Measurements from ENCODE around the gene SAPCD1.

SAPCD1 gene

DNA sequence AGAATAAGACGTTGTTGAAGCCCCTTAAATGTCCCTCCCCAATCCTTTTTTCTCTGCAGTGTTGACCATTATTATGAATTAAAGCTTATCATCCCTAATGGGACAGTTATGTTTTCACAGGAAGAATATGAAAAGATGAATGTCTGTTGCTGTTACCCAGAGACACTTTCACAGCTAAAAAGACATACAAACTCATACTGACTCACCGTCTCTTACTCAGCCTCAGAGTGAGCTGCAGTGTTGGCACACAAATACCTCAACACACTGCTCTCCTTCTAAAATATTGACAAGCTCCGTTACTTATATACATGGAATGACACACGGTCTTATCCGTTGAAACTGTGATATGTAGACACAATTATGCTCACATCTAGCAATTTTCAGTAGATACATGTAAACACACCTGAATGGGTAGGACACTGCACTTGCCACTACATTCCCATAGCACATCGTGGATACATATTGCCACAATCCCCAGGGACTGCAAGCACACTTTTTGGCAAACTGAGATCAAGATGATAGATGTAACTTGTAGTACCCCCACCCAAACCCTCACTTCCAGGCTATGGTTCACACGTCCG, 9.6 kb upstream of the SAPCD1 start:
- no peak for DNase-seq (ENCODE audit: low read depth)

DNA sequence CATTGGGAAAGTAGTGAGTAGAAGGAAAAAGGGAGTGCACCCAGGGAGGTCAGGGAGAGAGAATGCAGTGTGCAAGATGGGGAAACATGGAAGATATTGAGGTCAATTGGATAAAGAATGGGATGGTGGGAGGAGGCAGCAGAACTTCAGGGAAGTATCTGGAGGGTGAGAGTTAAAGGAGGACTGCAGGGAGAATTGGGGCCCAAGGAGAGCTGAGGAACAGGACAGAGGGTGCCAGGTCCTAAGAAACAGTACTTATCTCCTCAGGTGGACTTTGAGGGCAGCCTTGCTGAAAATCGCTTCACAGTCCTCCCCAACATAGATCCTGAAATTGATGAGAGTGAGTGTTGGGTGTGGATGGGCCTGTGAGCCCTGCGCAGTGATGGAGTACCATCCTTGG, 4.2 kb upstream of the SAPCD1 start:
- no peak for DNase-seq (ENCODE audit: low read depth)

DNA sequence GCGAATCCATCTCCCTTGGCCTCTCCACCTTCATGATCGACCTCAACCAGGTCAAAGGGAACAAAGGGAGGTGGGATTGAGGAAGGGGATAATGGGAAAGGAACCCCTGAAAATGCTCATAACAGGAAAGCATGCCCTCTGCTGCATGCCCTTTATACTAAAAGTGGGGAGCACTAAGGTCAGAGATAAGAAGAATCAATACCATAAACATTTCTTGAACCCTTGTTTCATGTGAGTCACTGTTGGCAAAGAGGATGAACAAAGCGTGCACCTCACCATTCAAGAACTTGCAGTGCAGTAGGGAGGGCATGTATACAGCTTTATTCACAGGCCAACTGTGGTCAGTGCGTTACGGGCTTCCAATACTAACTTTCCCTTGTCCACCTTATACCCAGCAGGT, 1.7 kb upstream of the SAPCD1 start:
- no peak for DNase-seq (ENCODE audit: low read depth)

DNA sequence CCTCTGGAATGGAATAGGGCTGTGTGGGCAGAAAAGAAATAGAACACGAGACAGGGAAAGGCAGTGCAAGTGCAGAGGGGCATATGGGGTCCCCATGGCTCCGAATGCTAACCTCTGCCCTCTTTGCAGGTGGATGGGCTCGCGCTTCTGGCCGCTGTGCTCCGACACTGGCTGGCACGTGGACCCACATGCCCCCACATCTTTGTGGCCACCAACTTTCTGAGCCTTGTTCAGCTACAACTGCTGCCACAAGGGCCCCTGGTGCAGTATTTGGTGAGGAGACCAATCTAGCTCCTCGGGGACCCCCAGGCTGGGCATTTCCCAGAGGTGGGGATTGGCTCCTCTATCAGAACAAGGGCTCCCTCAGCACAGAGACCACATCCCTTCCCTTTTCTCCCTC, 1.1 kb upstream of the SAPCD1 start:
- no peak for DNase-seq (ENCODE audit: low read depth)

DNA sequence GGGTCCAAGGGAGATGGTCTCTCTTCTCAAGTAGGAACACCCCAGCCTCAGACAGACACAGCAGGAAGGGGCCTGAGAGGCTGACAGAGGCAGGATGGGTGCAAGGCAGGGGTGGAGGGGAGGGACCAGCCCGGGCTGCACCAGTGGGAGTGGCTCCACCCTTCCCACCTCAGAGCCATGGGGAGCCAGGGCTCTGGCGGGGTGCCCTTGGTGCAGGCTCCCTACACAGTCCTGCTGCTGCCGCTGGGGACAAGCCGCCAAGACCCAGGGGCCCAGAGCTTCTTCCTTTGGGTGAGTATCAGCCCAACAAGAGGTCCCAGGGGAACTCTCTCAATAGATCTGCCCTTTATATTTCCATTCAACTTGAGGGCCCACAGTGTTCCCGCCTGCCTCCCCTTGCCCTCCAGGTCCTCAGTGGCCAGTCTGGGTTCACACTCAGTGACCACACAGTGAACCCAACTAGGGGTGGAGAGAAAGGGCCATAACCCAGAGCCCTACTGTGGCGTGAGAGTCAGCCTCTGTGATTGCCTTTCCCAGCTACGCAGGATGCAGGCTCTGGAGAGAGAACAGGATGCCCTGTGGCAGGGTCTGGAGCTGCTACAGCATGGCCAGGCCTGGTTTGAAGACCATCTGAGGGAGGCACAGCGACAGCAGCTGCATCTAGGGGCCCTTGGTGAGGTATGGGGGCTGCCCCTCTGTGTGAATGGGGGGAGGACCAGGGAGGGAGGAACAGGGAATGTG, 592 bp downstream of the SAPCD1 start:
- DNase-seq (ENCODE audit: low read depth): no peak

DNA sequence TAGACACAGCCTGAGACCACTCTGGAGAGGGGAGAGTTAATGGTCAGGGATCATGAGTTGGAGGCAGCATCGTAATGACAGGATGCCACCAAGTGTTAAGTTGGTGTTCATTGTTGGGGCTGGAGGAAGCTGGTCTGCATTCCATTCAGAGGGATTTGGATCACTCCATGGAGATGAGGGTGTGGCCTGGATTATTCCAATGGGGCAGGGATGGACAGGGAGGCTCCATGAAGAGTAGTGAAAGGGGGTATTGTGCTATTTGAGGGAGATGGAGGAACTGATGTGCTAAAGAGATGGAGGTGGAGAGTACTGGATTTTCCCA, 1.1 kb downstream of the SAPCD1 start:
- DNase-seq (ENCODE audit: low read depth): no peak

DNA sequence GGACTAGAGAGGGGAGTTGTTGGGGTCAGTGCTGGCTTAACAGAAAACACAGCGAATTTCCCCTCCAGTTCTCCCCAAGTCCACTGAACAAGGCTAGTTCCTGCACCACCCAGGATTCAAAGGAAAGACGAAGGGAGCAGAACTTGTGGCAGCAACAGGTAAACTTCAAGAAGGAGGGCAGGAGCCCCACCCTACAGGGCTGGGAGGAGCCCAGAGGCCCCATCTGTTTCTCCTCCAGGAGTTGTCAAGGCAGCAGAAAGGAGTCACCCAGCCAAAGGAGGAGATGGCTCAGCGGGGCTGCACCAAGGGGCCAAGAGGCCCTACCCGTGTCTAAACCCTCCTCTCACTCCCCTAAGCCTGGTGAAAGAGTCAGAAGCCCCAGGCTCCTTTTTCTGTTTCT, 1.7 kb downstream of the SAPCD1 start:
- no peak for DNase-seq (ENCODE audit: low read depth)

DNA sequence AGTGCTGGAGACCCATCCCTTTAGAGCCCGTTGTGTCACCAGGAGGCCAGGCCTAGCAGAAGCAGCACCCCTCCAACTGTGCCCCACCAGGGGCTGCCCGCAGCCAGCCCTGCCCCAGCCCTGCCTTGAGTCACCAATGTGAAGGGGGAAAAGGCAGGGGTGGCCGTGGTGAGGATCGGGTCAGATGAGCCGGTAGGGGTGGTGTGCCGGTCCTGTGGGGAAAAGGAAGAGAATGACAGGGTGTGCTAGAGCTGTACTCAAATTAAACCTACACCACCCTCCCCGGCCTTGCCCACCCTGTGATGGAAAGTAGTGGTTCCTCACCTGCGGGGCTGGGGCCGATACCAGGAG, 3.1 kb downstream of the SAPCD1 start:
- no peak for DNase-seq (ENCODE audit: low read depth)

DNA sequence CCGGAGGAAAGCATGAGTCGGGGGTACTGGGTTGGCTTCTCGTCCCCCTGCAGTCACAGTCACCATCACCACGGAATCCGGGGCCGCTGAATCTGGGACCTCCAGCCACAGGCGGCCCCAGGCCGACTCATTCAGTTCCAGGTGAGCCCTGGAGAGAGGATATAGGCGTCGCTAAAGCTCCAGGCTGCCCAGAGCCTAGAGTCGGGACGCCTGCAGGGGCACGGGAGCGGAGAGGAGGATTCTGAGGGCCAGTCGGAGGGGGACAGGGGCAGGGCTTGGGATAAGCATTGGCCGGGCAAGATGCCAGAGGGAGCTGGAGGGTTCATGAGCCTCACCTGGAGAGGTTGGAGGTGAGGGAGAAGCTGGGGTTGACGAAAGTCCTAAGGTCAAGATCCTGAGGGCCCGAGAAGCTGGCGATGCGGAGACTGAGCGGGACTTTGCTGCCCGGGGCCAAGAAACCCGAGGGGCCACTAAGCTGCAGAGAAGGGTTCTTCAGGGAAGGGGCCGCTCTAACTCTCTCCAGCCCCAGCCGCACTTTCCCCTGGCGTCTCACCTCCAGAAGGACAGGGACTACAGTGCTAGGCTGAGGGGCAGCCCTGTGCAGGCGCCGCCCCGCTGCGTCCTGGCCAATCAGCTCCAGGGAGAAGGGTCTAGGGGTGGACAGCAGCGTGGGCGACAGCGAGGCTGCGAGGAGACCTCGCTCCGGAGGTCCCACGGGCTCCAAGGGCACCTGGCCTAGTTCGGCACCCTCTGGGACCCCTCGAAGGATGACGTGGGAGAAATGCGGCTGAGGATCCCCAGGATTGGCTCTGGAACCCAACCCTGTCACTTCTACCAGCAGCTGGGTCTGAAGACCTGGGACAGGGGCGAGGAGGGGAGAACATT, 3.7 kb downstream of the SAPCD1 start:
- no peak for DNase-seq (ENCODE audit: low read depth)

DNA sequence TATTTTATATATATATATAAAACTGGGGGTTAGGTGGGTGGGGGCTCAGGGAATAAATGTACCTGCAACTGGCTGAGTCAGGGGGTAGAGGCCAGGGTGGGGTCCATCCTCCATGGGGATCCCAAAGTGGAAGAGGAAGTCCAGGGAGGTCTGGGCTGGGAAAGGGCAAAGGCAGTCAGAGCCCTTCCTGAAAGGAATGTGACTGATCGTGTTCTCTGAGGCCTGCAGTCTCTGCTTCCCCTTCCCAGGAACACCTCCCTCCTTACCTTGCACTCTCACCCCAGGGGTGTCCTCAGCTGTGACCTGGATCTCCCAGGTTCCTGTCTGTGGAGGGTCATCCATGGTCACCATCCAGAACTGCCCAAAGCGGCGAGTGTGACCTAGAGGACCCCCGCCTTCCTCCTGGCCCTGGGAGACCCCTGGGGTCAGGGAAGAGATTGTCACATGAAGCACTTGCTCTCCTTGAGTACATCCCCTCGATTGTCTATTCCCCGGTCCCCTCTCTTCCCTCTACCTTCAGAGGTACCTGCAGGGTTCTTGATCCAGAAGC, 4.7 kb downstream of the SAPCD1 start:
- DNase-seq (ENCODE audit: low read depth): no peak

DNA sequence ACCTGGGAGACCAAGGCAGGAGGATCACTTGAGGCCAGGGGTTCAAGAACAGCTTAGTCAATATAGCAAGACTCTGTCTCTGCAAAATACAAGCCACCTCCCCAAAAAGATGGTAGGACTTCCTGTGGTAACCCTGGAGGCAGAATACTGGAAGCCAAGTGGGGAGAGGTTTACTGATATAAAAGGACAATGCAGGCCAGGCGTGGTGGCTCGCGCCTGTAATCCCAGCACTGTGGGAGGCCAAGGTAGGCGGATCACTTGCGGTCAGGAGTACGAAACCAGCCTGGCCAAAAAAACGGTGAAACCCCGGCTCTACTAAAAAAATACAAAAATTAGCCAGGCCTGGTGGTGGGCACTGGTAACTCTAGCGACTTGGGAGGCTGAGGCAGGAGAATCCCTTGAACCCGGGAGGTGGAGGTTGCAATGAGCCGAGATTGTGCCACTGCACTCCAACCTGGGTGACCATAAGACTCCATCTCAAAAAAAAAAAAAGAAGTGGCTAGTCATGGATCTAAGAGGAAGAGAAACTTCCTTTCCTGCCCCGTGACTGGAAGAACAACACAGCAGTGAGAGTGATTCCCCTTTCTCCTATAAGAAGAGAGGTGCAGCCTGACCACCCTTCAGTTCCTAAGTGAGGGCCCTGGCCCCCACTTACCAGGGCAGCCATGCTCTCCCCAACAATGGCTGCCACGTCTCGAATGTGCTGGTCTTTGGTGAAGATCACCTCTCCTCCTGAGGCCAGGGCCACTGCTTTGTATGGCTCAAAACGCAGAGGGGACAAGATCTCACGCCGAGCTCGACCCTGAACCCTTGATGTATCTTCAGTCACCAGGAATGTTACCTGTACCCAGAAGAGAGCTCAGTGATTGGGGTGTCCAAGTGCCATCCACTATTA, 6.2 kb downstream of the SAPCD1 start:
- no peak for DNase-seq (ENCODE audit: low read depth)

DNA sequence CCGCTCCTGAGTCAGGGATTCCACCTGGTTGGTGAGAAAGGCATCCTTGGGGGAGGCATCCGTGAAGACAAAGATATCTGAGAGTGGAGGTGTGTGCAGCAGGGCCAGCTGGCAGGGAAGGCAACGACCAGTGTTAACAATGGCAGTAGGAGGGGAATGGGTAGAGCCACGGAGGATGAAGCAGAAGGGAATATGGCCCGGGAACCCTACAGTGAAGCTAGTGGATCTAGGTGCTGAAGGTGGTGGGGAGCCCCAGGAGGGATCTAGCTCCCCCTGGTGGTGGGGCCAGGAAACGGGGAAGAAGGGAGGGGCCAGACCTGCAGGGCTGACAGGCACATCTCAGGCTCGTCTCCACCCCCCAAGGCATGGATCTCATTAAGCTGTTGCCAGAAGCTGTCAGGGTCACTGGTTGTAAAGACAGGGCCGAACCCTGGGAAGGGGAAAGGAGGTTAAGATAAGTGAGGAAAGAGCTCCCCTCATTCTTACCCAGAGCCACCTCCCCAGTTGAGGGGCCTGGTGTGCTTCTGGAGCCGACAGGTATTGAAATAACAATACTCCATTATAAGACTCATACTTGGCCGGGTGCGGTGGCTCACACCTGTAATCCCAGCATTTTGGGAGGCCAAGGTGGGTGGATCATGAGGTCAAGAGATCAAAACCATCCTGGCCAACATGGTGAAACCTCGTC, 7.4 kb downstream of the SAPCD1 start:
- DNase-seq (ENCODE audit: low read depth): no peak

DNA sequence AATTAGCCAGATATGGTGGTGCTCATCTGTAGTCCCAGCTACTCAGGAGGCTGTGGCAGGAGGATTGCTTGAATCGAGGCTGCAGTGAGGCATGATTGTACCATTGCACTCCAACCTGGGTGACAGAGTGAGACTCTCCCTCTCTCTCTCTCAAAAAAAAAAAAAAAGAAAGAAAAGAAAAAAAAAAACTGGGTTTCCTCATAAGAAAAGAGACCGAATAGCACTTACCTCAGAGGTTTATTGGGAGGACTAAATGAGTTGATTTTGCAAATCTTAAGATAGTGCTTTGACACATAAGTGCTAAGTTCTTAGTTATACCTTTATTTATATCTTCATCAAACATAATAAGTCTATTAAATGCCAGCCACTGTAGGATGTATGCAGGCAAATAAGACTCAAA, 8.4 kb downstream of the SAPCD1 start:
- no peak for DNase-seq (ENCODE audit: low read depth)

DNA sequence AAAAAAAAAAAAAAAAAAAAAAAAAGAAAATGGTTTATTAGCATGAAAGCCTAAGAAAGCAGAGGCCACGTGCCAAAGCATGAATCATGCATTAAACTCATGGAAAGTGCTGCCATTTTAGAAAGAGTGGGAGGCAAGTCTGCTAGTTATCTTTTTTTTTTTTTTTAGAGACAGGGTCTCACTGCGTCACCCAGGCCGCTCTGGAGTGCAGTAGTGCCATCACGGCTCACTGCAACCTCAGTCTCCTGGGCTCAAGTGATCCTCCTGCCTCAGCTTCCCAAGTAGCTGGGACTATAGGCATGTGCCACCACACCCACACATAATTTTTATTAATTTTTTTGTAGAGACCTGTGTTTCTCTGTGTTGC, 9.5 kb downstream of the SAPCD1 start:
- no peak for DNase-seq (ENCODE audit: low read depth)

DNA sequence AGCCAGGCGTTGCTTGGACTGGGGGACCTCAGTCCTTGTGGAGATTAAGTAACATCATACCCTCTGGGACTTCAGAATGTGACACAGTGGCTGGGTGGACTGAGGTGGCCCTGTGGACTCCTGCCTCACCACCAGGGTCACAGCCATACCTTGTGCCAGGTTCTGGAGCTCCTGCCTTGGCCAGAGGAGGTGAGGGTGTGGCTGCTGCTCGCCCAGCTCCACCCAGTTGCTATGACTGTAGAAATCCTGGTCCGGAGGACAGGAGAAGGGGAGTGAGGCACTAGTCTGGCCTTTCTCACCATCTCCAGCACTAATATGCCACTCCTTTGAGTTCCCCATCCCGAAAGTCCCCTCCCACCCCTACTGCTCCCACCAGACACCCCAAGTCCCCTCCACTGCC, 12.7 kb downstream of the SAPCD1 start:
- DNase-seq (ENCODE audit: low read depth): no peak

DNA sequence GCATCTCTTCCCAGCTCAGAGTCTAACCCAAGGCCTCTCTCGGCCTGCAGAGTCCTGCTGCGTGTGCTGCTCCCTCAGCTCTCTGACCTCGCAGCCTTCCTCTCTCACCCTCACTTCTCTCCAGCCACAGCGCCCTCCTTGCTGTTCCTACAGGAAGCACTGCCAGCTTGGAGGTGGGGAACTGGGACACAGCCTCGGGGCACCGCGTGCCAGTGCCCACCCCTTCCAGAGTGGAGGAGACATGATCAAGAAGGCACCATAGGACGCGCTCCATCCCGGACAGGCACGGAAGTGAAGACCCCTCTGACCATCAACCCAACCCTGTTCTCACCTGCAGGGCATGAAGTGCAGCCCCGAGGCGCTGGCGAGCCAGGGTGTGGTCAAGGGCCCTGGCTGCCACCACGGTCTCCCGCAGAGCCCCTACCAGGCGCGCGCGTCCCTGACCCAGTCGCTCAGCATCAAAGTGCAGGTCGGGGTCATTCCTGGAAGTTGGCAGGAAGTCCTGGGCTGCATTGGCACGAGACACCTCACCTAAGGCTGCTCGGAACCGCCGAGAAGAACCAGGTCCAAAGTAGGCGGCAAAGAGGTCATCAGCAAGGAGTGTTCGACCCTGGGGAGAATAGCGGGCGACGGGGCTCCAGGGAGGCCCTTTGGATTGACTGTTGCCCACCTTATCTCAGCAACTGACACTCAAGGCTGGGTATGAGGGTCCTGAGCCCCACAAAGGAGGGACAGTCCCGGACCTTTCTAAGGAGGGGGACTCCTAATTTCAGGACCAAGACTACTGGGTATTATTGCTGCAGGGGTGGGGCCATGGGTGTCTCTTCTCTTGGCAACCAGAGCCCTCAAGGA, 13.4 kb downstream of the SAPCD1 start:
- DNase-seq (ENCODE audit: low read depth): no peak

DNA sequence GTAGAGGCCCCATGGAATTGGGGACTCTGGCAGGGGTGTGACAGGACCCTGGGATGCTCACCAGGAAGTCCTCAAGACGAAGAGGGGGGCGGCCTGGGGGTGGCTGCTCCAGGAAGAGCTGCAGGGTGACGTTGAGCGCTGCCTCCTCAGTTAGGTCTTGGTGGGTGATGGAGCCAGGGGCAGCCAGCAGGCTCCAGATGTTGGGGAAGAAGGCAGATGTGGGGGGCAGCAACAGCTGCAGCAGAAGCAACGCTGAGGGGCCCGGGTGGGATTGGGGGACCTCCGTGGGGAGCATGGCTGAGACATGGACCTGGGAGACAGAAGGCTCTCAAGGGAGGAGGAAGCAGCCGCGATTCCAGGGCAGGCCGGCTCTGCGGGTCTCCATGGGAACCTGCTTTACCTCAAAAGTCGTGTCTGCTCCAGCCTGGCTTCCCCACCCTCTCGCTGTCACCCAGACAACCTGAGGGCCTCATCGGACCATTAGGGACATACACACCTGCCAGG, 14.1 kb downstream of the SAPCD1 start:
- DNase-seq (ENCODE audit: low read depth): no peak

DNA sequence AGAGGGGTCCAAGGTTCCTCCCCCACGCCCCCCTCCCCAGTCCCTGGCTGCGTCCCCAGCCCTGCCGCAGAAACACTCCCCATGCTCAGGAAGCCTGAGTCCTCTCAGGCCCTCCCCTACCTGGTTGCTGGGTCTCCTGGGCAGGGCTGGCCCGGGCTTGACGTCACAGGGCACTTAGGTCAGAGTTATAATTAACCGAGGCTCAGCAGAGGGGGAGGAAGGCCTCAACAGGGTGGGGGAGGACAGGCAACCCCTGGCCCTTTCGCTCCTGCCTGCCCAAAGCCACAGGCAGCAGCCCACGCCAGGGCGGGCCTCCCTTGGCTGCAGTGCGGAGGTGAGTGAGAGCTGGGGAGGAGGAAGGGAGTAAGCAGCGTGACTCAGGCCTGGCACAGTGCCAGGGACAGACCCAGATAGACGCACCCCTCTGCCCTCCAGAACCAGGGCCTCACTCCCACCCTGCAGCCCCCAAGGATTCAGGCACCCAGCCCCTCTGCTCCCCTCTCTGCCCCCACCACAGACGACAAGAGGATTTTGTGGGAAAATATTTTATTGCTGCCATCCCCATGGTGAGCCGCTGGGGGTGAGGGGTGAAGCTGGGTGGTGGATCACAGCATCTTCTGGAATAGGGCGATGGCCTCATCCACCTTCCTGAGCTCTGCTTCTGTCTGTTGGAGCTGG, 14.7 kb downstream of the SAPCD1 start, which contains the start of gene VWA7:
Gene VWA7 (minus strand): TSS at position 340 of the 678 bp plus-strand sequence. CDS start 549 bp downstream, outside the sequence.
- DNase-seq (ENCODE audit: low read depth): peak; percentile 37

DNA sequence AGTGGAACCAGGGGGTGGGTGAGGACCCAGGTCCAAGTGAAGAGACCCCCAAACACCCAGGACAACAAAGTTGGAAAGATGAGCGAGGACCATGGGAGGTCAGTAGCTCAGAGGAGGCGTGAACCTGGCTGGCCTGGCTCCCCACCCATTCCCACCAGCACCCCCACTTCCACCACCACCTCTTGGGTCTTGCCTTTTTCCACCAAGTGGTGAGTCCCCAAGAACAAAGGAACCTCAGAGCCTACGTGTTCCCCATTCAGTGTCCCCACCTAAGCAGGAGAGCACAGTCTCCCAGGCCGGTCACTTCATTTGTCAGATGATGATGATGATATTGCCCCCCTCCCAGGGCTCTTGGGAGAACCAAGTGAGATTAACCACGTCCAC, 15.2 kb downstream of the SAPCD1 start:
- no peak for DNase-seq (ENCODE audit: low read depth)

DNA sequence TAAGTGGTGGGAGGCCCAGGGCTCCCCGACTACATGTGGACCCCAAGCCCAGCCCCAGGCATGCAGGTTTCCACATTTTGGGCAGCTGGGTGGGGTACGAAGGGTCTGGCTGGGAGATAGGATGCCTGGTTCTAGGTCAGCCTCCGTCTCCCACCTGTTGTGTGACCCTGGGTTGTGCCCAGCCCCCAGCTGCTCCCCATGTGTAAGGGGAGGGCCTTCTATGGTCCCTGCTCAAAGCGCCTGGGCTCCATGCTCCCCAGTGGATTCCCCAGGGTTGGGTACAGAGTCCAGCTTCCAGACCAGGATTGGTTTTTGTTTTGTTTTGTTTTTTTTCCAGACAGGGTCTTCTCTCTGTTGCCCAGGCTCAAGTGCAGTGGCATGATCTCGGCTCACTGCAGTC, 15.7 kb downstream of the SAPCD1 start:
- DNase-seq (ENCODE audit: low read depth): no peak

Measured in fibroblast of the conjunctiva (primary cell).